Fibroblast of lung (primary cell): Measurements from ENCODE around the gene KMT2D. TPM values are rescaled to one million over a fixed set of nuclear protein-coding genes. Genes with fewer than 3 reads are reported as not detected.

Source experiments
- DNase-seq, 2 donors: peaks; one replicate each; pipeline versions ENCODE4 v3.0.0 to v3.0.0-alpha.2; 2010; ENCODE audit warnings: low read depth in 2 of 2
- H2AFZ ChIP-seq: 2 replicates; pipeline ENCODE4 v1.5.1; 2012; ENCODE audit warnings: low read length, control low read depth, inconsistent platforms
- H3K27ac ChIP-seq: 2 replicates; pipeline ENCODE4 v1.5.1; 2011; ENCODE audit warnings: low read length, control low read depth; ENCODE audit not compliant: insufficient read depth
- H3K27me3 ChIP-seq: 2 replicates; pipeline ENCODE4 v1.5.1; 2011; ENCODE audit warnings: mild to moderate bottlenecking, low read length; ENCODE audit not compliant: control insufficient read depth, insufficient read depth
- H3K36me3 ChIP-seq: 2 replicates; pipeline ENCODE4 v1.5.1; 2011; ENCODE audit warnings: low read length; ENCODE audit not compliant: control insufficient read depth, insufficient read depth
- H3K4me1 ChIP-seq: 2 replicates; pipeline ENCODE4 v1.5.1; 2011; ENCODE audit warnings: low read length; ENCODE audit not compliant: control insufficient read depth, insufficient read depth; ENCODE audit errors: extremely low read depth
- H3K4me2 ChIP-seq: 2 replicates; pipeline ENCODE4 v1.5.1; 2011; ENCODE audit warnings: low read length, control low read depth; ENCODE audit not compliant: insufficient read depth; ENCODE audit errors: extremely low read depth
- H3K4me3 ChIP-seq, 4 experiments: fragments of 200-600 bp in 1 of 4; sonication (generic) in 1 of 4; replicated peaks in 1 of 4; 2 replicates each; pipeline ENCODE4 v1.5.1; 2011 to 2016; ENCODE audit warnings: low read length in 4 of 4, low read depth in 3 of 4, mild to moderate bottlenecking in 3 of 4, control low read depth in 2 of 4, inconsistent platforms in 1 of 4, mixed read lengths in 1 of 4; ENCODE audit not compliant: insufficient read depth in 1 of 4; ENCODE audit errors: control extremely low read depth in 1 of 4
- H3K79me2 ChIP-seq: 2 replicates; pipeline ENCODE4 v1.5.1; 2012; ENCODE audit warnings: mild to moderate bottlenecking, low read length, inconsistent platforms; ENCODE audit not compliant: control insufficient read depth, insufficient read depth
- H3K9ac ChIP-seq: 2 replicates; pipeline ENCODE4 v1.5.1; 2011; ENCODE audit warnings: mild to moderate bottlenecking, low read length, control low read depth; ENCODE audit not compliant: insufficient read depth
- H3K9me3 ChIP-seq: 2 replicates; pipeline ENCODE4 v1.5.1; 2012; ENCODE audit warnings: low read depth, low read length; ENCODE audit not compliant: control insufficient read depth, insufficient read depth
- H4K20me1 ChIP-seq: 2 replicates; pipeline ENCODE4 v1.5.1; 2011; ENCODE audit warnings: low read length; ENCODE audit not compliant: control insufficient read depth, insufficient read depth; ENCODE audit errors: extremely low read depth
- CTCF ChIP-seq, 2 donors: IDR thresholded peaks in 1 of 2; conservative IDR thresholded peaks in 1 of 2; 1 replicate in 1 of 2; 2 replicates in 1 of 2; pipeline ENCODE4 v1.5.1; 2011 to 2012; ENCODE audit warnings: low read length in 2 of 2, control low read depth in 1 of 2, inconsistent platforms in 1 of 2, low read depth in 1 of 2, mild to moderate bottlenecking in 1 of 2
- EZH2 ChIP-seq: IDR thresholded peaks from 2 replicates; pipeline ENCODE4 v1.5.1; 2012; ENCODE audit warnings: low read length, control low read depth, mild to moderate bottlenecking; ENCODE audit errors: missing control alignments
- polyA plus RNA-seq, 2 donors: library from polyadenylated mRNA; depleted of rRNA in 1 of 2; stranded (reverse) in 1 of 2; unstranded in 1 of 2; fragments of >200 nt; gene quantifications; 2 replicates each; pipeline ENCODE4 v1.2.1, GENCODE V29; 2011 to 2012; ENCODE audit warnings: missing spikeins in 1 of 2
- total RNA-seq: library from RNA; depleted of rRNA; stranded (reverse); fragments of >200 nt; gene quantifications from 2 replicates; pipeline ENCODE4 v1.2.1, GENCODE V29; 2014

KMT2D gene
- total and polyA plus RNA-seq, 2 donors (not counting 1 experiment from before 2014, with no cell fraction given): 7.3 to 33.0 TPM

GRCh38 chr12:49012739-49013138, 47.9 kb downstream of the KMT2D start:
- Histone ChIP-seq H3K4me1 (no peaks in the 10 kb centered on the region), H3K9me3 (no peaks in the 10 kb centered on the region), H2AFZ (no peak overlapping the region), H3K27me3 (no peaks in the 10 kb centered on the region), H3K9ac (no peak overlapping the region), H3K36me3 (peaks cover 6% of the 10 kb centered on the region), H3K27ac (no peak overlapping the region), H3K4me3 (no peak overlapping the region), H3K4me2 (no peak overlapping the region), H3K79me2 (peaks cover 19% of the 10 kb centered on the region), H4K20me1 (no peaks in the 10 kb centered on the region)
- no peak for TF ChIP-seq CTCF (conservative IDR thresholded peaks at IDR 0.05 in 1 of 2, IDR thresholded peaks at IDR 0.05 in 1 of 2; ENCODE audit: low read depth in 1 of 2, low read length in 2 of 2)
- no peak for TF ChIP-seq EZH2
- DNase-seq: peak in 1 of 2 donors; percentile 27

Other genes with a start within 250 kb of the KMT2D start
- 18.5 and 28.4 TPM in 2 replicates for gene CACNB3, start 242.3 kb downstream of the KMT2D start, total RNA-seq
- 40.6 and 46.2 TPM in 2 replicates for gene CACNB3, start 242.3 kb downstream of the KMT2D start, polyA plus RNA-seq
- 62.4 and 65.5 TPM in 2 replicates for gene DDX23, start 208.6 kb downstream of the KMT2D start, total RNA-seq
- gene DDX23, start 208.6 kb downstream of the KMT2D start, polyA plus RNA-seq: 48.6 and 65.1 TPM in 2 replicates
- gene RND1, start 194.9 kb downstream of the KMT2D start, total RNA-seq: under 0.01 and 0.17 TPM in 2 replicates
- 0.08 and 0.12 TPM in 2 replicates for gene RND1, start 194.9 kb downstream of the KMT2D start, polyA plus RNA-seq
- gene FKBP11, start 135.3 kb downstream of the KMT2D start, total RNA-seq: 10.0 and 12.6 TPM in 2 replicates
- 20.8 and 48.8 TPM in 2 replicates for gene FKBP11, start 135.3 kb downstream of the KMT2D start, polyA plus RNA-seq
- 24.7 and 28.1 TPM in 2 replicates for gene ARF3, start 103.3 kb downstream of the KMT2D start, total RNA-seq
- 182 and 220 TPM in 2 replicates for gene ARF3, start 103.3 kb downstream of the KMT2D start, polyA plus RNA-seq
- gene WNT10B, start 89.1 kb downstream of the KMT2D start, total RNA-seq: under 0.01 TPM in 1 of 2 replicates, not detected in the other
- gene WNT10B, start 89.1 kb downstream of the KMT2D start, polyA plus RNA-seq: 0.05 and 0.11 TPM in 2 replicates
- not detected in 2 replicates for gene WNT1, start 82.5 kb downstream of the KMT2D start, total RNA-seq
- gene WNT1, start 82.5 kb downstream of the KMT2D start, polyA plus RNA-seq: not detected in 2 replicates
- under 0.01 TPM in 2 replicates for gene DDN, start 61.4 kb downstream of the KMT2D start, total RNA-seq
- 0.05 and 0.09 TPM in 2 replicates for gene DDN, start 61.4 kb downstream of the KMT2D start, polyA plus RNA-seq
- 65.2 and 76.5 TPM in 2 replicates for gene PRKAG1, start 42.0 kb downstream of the KMT2D start, total RNA-seq
- 107 and 110 TPM in 2 replicates for gene PRKAG1, start 42.0 kb downstream of the KMT2D start, polyA plus RNA-seq
- 0.33 and 0.51 TPM in 2 replicates for gene RHEBL1, start 9.2 kb upstream of the KMT2D start, total RNA-seq
- 0.28 and 0.41 TPM in 2 replicates for gene RHEBL1, start 9.2 kb upstream of the KMT2D start, polyA plus RNA-seq
- under 0.01 TPM in 2 replicates for gene DHH, start 34.0 kb upstream of the KMT2D start, total RNA-seq
- 0.01 TPM in 2 replicates for gene DHH, start 34.0 kb upstream of the KMT2D start, polyA plus RNA-seq
- 53.2 and 54.2 TPM in 2 replicates for gene LMBR1L, start 50.1 kb upstream of the KMT2D start, total RNA-seq
- 28.0 and 30.9 TPM in 2 replicates for gene LMBR1L, start 50.1 kb upstream of the KMT2D start, polyA plus RNA-seq
- gene TUBA1B, start 70.6 kb upstream of the KMT2D start, total RNA-seq: 656 and 1,258 TPM in 2 replicates
- gene TUBA1B, start 70.6 kb upstream of the KMT2D start, polyA plus RNA-seq: 3,083 and 6,675 TPM in 2 replicates
- gene TUBA1A, start 128.3 kb upstream of the KMT2D start, total RNA-seq: 772 and 888 TPM in 2 replicates
- 2,642 and 3,496 TPM in 2 replicates for gene TUBA1A, start 128.3 kb upstream of the KMT2D start, polyA plus RNA-seq
- 121 and 164 TPM in 2 replicates for gene TUBA1C, start 204.3 kb upstream of the KMT2D start, total RNA-seq
- gene TUBA1C, start 204.3 kb upstream of the KMT2D start, polyA plus RNA-seq: 1,111 and 2,663 TPM in 2 replicates
- gene PRPH, start 234.4 kb upstream of the KMT2D start, total RNA-seq: 0.26 and 0.50 TPM in 2 replicates
- 0.06 and 0.49 TPM in 2 replicates for gene PRPH, start 234.4 kb upstream of the KMT2D start, polyA plus RNA-seq